Pons (tissue), 1 donor: Measurements from ENCODE around the gene GBP3.
"Not testable (repeated sequence)": the region's sequence is repeated elsewhere in the genome, so short reads cannot be mapped to it uniquely, and the experiment has no call there.

Experiments
- DNase-seq: peaks from one replicate; pipeline ENCODE4 v3.0.0-alpha.2; 2016; ENCODE audit warnings: low spot score

Gene GBP3

GRCh38 chr1:88976235-88976634, 46.4 kb downstream of the GBP3 start:
- DNase-seq = no peak

- not testable (repeated sequence) for DNase-seq
These were observed 48.0 kb downstream of the GBP3 start for GRCh38 chr1:88974616-88975172.

DNA sequence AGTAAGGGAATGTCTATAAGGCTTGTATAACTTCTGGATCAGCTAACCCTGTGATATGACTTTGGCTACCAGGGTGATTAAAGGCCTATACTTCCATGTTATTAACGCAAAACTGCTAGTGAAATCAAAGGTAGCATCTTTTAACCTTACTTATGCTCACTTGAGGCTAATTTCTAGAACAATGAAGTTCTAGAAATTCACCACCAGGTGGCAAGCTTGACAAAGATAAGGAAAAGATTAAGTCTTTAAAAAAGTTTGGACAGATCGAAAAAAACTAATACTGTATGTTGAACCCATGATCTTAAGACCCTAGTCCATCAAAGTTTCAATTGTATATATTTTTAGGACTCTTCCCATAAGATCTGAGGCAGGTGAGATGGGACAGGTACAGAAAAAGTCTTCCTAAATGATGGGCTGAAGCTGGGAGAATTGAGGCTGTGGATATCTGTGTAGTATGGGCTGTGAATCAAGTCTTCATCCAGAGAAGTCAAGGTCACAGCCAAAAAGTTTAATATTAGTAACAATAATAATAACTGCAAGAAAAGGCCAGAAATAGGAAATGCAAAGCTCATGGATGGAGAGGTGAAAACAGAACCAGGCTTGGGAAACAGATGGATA, 49.0 kb downstream of the GBP3 start:
- DNase-seq = peak; percentile 65

DNA sequence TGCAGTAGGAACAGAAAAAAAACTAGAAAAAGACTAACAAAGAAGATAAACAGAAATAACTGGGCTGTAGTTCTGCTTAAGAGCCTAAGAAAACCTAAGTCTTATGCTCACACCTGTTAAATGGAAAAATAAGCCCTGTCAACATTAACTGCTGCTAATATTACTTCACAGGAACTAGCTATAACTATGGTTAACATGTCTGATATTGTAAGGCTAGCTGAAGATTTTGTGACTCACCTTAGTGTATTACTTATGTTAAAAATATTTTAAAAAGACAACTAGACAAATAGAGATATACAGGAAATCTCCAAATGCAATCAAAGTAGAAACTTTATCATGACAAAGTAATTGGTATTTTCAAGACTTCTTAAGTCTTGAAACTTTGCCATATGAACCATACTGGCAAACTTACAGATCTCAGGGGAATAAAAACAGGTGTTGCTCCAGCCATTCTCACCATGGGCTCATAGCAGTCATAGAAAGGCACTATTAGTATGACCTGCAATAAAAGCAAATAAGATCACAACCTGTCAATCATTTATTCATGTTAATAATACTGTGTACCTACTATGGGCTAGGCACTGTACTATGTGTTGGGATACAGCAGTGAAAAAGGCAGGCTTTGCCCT, 60.9 kb downstream of the GBP3 start:
- no peak for DNase-seq

DNA sequence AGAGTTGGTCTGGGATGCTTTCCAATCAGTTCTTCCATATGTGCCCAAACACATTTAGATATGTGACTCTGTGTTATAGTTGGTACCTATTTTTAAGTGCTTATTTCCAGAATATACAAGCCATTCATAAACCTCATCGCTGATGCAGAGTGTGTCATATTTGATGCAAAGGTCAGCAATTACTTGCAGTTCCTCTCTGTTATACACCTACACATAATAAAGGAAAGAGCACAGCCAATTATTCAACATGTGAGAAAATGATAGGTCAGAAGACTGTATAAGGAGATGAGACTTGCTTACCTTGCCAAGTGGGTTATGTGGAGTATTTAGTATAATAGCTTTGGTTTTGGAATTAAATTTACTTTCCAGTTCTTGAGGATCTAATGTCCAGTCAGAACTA, 61.6 kb downstream of the GBP3 start:
- no peak for DNase-seq
